Tibial artery (tissue), 4 donors: ENCODE data around the gene NNAT.
"Not testable (repeated sequence)": the region's sequence is repeated elsewhere in the genome, so short reads cannot be mapped to it uniquely, and the experiment has no call there.

ENCODE experiments used
- DNase-seq, 2 donors: peaks; one replicate each; pipeline ENCODE4 v3.0.0-alpha.2; 2019
- H3K27ac ChIP-seq, 2 donors: fragments of 200-600 bp; sonication (generic) in 1 of 2; 1 replicate in 1 of 2; 2 replicates in 1 of 2; pipeline ENCODE4 v1.5.1; 2018 to 2019; ENCODE audit warnings: mild to moderate bottlenecking in 1 of 2
- H3K27me3 ChIP-seq, 2 donors: fragments of 200-600 bp; sonication (generic) in 1 of 2; one replicate each; pipeline versions ENCODE4 v1.5.1 to v1.6.0; 2016 to 2019
- H3K36me3 ChIP-seq, 3 donors: fragments of 200-600 bp; sonication (generic) in 2 of 3; one replicate each; pipeline ENCODE4 v1.5.1; 2016 to 2019; ENCODE audit warnings: mild to moderate bottlenecking in 2 of 3
- H3K4me1 ChIP-seq, 4 donors: fragments of 200-600 bp; sonication (generic) in 2 of 4; 1 replicate in 3 of 4; 2 replicates in 1 of 4; pipeline ENCODE4 v1.5.1; 2016 to 2019
- H3K4me3 ChIP-seq, 2 donors: fragments of 200-600 bp; sonication (generic) in 1 of 2; 1 replicate in 1 of 2; 2 replicates in 1 of 2; pipeline ENCODE4 v1.5.1; 2018 to 2019; ENCODE audit warnings: mild to moderate bottlenecking in 2 of 2
- H3K9me3 ChIP-seq, 3 donors: fragments of 200-600 bp; sonication (generic) in 1 of 3; one replicate each; pipeline ENCODE4 v1.5.1; 2016 to 2019
- intact Hi-C: fragments of 100-400 bp; cut with DNase I; formaldehyde crosslinking; loops from one replicate; pipeline ENCODE4 v1.15.0; 2023; ENCODE audit warnings: low total_unique reads
- TF ChIP-seq, protein P1 (sequence below), 2 experiments: fragments of 200-600 bp in 1 of 2; fragments of 450-650 bp in 1 of 2; IDR thresholded peaks; one replicate each; pipeline ENCODE4 v1.5.1; 2017 to 2019; ENCODE audit warnings: antibody characterized with exemption in 2 of 2, mild to moderate bottlenecking in 1 of 2, moderate library complexity in 1 of 2

NNAT gene

DNA sequence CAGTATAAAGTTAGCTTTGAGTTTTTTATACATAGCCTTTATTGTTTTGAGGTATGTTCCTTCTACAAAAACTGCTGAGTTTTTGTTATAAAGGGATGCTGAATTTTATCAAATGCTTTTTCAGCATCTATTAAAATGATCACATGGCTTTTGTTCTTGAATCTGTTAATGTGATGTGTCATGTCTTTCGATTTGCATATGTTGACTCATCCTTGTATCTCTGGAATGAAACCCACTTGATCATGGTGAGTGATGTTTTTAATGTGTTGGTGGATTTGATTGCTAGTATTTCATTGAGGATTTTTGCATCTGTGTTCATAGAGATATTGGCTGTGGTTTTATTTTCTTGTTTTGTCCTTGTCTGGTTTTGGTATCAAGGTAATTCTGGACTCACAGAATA, 31.4 kb downstream of the NNAT start:
- no peaks in the 10 kb centered on the region for H3K36me3 ChIP-seq
- H3K27ac ChIP-seq, result no peak overlapping the region
- no peaks in the 10 kb centered on the region for H3K9me3 ChIP-seq
- peaks cover 0 to 10% of the 10 kb centered on the region in 2 donors for H3K27me3 ChIP-seq
- no peak overlapping the region for H3K4me3 ChIP-seq
- TF ChIP-seq, protein P1, sequence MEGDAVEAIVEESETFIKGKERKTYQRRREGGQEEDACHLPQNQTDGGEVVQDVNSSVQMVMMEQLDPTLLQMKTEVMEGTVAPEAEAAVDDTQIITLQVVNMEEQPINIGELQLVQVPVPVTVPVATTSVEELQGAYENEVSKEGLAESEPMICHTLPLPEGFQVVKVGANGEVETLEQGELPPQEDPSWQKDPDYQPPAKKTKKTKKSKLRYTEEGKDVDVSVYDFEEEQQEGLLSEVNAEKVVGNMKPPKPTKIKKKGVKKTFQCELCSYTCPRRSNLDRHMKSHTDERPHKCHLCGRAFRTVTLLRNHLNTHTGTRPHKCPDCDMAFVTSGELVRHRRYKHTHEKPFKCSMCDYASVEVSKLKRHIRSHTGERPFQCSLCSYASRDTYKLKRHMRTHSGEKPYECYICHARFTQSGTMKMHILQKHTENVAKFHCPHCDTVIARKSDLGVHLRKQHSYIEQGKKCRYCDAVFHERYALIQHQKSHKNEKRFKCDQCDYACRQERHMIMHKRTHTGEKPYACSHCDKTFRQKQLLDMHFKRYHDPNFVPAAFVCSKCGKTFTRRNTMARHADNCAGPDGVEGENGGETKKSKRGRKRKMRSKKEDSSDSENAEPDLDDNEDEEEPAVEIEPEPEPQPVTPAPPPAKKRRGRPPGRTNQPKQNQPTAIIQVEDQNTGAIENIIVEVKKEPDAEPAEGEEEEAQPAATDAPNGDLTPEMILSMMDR (IDR thresholded peaks at IDR 0.05), result no peak
- intact Hi-C loops, result no loop called here
- no peak for DNase-seq
- no peaks in the 10 kb centered on the region for H3K4me1 ChIP-seq

DNA sequence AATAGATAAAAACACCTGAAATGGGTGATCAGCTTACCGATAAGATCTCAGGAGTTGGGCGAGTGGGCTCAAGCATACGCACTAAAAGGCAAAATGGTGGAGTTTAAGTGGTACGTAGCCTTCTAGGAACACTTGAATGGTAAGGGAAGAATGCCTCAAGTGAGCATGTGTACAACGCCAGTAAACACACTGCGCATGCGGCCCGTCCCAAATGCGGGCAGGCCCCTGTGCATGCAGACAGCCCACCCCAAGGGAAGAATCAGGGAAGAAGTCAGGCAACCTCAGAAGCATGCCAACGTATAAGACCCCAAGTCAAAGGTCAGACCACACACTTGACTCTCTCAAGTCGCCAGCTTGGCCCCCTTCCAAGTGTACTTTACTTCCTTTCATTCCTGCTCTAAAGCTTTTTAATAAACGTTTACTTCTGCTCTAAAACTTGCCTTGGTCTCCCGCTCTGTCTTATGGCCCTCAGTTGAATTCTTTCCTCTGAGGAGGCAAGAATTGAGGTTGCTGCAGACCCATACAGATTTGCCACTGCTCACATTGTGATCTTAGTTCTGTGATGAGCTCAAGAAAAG, 33.8 kb downstream of the NNAT start:
- H3K27me3 ChIP-seq, result peaks cover 0 to 13% of the 10 kb centered on the region in 2 donors
- H3K36me3 ChIP-seq, DNase-seq, H3K4me1 ChIP-seq, H3K4me3 ChIP-seq, intact Hi-C loops, H3K27ac ChIP-seq, H3K9me3 ChIP-seq: not testable (repeated sequence)

DNA sequence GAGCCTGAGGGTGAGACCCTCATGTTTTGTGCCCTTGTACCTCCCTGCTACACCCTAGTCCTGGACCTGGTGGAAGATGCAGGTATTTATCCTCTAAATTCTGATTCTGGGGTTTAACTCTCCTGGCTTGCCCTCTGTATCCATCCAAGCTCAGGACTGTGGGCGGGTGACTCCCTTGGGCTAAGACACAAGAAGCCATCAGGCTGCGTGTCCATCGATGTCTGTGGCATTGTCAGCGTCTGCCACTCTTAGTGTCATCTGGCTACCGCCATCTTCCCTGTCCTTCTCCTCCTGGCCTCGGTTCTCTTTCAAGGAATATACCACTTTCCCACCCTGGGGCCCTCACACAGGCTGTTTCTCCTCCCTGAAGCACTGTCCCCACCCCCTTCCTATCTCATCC, 35.5 kb downstream of the NNAT start:
- Histone ChIP-seq H3K4me1 (no peaks in the 10 kb centered on the region), H3K27ac (no peak overlapping the region), H3K9me3 (no peaks in the 10 kb centered on the region), H3K36me3 (no peaks in the 10 kb centered on the region), H3K27me3 (peaks cover 0 to 13% of the 10 kb centered on the region in 2 donors), H3K4me3 (no peak overlapping the region)
- TF ChIP-seq, protein P1 (IDR thresholded peaks at IDR 0.05), result no peak
- DNase-seq, result no peak
- intact Hi-C loops, result no loop called here

DNA sequence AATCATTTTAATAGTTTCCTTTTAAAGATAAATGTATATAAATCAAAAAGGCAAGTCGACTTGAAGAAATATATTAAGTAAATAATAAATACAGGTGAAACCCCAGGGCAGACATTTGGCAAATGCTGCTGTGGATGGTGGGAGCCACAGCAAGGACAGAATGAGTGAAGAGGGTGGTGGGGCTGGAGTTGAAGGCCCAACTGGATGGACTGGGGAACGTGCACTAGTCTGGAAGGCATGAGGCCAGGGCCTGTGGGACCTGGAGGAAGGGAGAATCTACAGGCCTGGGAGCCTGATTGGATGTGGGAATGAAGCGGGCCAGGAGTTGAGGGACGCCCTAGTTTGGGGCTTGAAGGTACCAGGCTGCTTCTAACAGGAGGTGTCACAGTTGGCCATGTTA, 37.3 kb downstream of the NNAT start:
- TF ChIP-seq, protein P1 (IDR thresholded peaks at IDR 0.05), result no peak
- intact Hi-C loops, result no loop called here
- H3K27me3 ChIP-seq, result peaks cover 0 to 27% of the 10 kb centered on the region in 2 donors

DNA sequence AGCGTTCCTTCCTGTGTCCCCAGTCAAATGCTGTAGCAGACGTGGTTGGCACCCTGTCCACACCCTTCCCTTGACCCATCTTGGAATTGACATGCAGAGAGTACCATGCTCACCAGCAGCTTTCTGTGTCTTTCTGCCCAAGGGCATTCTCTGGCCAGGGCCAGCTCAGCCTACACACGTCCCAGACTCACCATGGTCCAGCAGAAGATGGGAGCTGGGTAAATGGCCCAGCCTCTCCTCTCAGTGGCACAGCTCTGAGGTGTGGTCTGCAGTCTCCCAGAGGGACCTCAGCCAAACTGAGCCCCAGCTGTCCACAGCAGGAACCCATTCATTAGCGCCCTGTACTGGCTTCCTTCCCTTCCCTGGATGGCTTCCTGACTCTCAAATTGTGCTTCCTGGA, 37.7 kb downstream of the NNAT start:
- no peak for DNase-seq
- H3K4me1 ChIP-seq, result no peaks in the 10 kb centered on the region
- H3K36me3 ChIP-seq, result no peaks in the 10 kb centered on the region
- TF ChIP-seq, protein P1 (IDR thresholded peaks at IDR 0.05), result no peak
- H3K27ac ChIP-seq, result no peak overlapping the region
- H3K9me3 ChIP-seq, result no peaks in the 10 kb centered on the region
- intact Hi-C loops, result no loop called here
- no peak overlapping the region for H3K4me3 ChIP-seq
- peaks cover 0 to 31% of the 10 kb centered on the region in 2 donors for H3K27me3 ChIP-seq

More for the DNA sequence above, 37.3 kb downstream of the NNAT start:
- Histone ChIP-seq H3K4me1 (no peaks in the 10 kb centered on the region), H3K36me3 (no peaks in the 10 kb centered on the region), H3K9me3 (no peaks in the 10 kb centered on the region), H3K4me3 (no peak overlapping the region), H3K27ac (no peak overlapping the region)
- DNase-seq, result no peak

DNA sequence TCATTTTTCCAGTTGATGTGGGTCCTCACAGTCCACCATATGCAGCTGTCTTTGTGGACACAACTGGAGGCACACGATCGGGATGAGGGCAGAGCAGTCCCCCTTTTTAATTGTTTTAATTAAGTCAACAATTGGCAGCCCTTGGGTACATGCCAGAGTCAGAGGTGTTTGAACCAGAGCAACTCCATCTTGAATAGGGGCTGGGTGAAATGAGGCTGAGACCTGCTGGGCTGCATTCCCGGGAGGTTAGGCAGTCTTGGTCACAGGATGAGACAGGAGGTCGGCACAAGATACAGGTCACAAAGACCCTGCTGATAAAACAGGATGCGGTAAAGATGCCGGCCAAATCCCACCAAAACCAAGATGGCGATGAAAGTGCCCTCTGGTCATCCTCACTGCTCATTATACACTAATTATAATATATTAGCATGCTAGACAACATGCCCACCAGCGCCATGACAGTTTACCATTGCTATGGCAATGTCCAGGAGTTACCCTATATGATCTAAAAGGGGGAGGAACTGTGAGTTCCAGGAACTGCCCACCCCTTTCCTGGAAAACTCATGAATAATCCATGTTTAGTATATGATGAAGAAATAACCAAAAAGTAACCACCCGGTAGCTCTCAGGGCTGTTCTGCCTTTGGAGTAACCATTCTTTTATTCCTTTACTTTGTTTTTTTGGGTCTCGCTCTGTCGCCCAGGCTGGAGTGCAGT, 38.4 kb downstream of the NNAT start:
- H3K27ac ChIP-seq, result no peak overlapping the region
- H3K4me1 ChIP-seq, result peaks cover 0 to 5% (median 2%) of the 10 kb centered on the region in 4 donors
- TF ChIP-seq, protein P1 (IDR thresholded peaks at IDR 0.05), result no peak
- DNase-seq, result no peak
- intact Hi-C loops, result no loop called here
- H3K36me3 ChIP-seq, result no peaks in the 10 kb centered on the region
- no peaks in the 10 kb centered on the region for H3K9me3 ChIP-seq
- H3K4me3 ChIP-seq, result no peak overlapping the region
- peaks cover 0 to 38% of the 10 kb centered on the region in 2 donors for H3K27me3 ChIP-seq
